Measurements from ENCODE around the gene TSHZ1. TPM values are rescaled to one million over a fixed set of nuclear protein-coding genes. Genes with fewer than 3 reads are reported as not detected.

TSHZ1 gene
- total RNA-seq, 2 experiments from 2014 or later: 18.2 to 19.0 TPM

- POLR2A ChIA-PET: no interaction called here
- Mint-ChIP-seq H3K27ac (no peak overlapping the region), H3K27me3 (no peaks in the 10 kb centered on the region), H3K36me3 (ENCODE audit: low read depth) (no peaks in the 10 kb centered on the region), H3K4me3 (no peak overlapping the region), H3K9me3 (no peaks in the 10 kb centered on the region), H3K4me1 (peaks cover 19% of the 10 kb centered on the region)
- CTCF ChIA-PET: no interaction called here
- DNase-seq: no peak
Observed at GRCh38 chr18:75253043-75253442, 42.4 kb downstream of the TSHZ1 start.

GRCh38 chr18:75253784-75254183 is 43.2 kb downstream of the TSHZ1 start:
- no peak overlapping the region for H3K27ac Mint-ChIP-seq
- H3K27me3 Mint-ChIP-seq: no peaks in the 10 kb centered on the region
- no peaks in the 10 kb centered on the region for H3K9me3 Mint-ChIP-seq
- DNase-seq: no peak
- POLR2A ChIA-PET: no interaction called here
- no peak overlapping the region for H3K4me3 Mint-ChIP-seq
- CTCF ChIA-PET: no interaction called here
- H3K36me3 Mint-ChIP-seq (ENCODE audit: low read depth): no peaks in the 10 kb centered on the region
- H3K4me1 Mint-ChIP-seq: peaks cover 12% of the 10 kb centered on the region

GRCh38 chr18:75255094-75255493 is 44.5 kb downstream of the TSHZ1 start:
- Mint-ChIP-seq H3K36me3 (ENCODE audit: low read depth) (no peaks in the 10 kb centered on the region), H3K4me1 (peaks cover 3% of the 10 kb centered on the region), H3K4me3 (no peak overlapping the region), H3K27ac (no peak overlapping the region), H3K9me3 (no peaks in the 10 kb centered on the region), H3K27me3 (no peaks in the 10 kb centered on the region)
- DNase-seq: no peak
- ChIA-PET CTCF (interaction anchor here (1.4 kb wide), 1 partner anchor 224 kb away, joined by 5 read pairs; no protein-coding TSS in a partner anchor), POLR2A (no interaction called here)

GRCh38 chr18:75256376-75256775 is 45.8 kb downstream of the TSHZ1 start:
- peaks cover 10% of the 10 kb centered on the region for H3K4me1 Mint-ChIP-seq
- no peak overlapping the region for H3K27ac Mint-ChIP-seq
- POLR2A ChIA-PET: no interaction called here
- CTCF ChIA-PET: interaction anchor here (1.4 kb wide), 1 partner anchor 223 kb away, joined by 5 read pairs; no protein-coding TSS in a partner anchor
- no peak overlapping the region for H3K4me3 Mint-ChIP-seq
- no peak for DNase-seq
- H3K27me3 Mint-ChIP-seq: no peaks in the 10 kb centered on the region
- no peaks in the 10 kb centered on the region for H3K36me3 Mint-ChIP-seq (ENCODE audit: low read depth)
- no peaks in the 10 kb centered on the region for H3K9me3 Mint-ChIP-seq

GRCh38 chr18:75257605-75258004 is 47.0 kb downstream of the TSHZ1 start:
- CTCF ChIA-PET: no interaction called here
- DNase-seq: no peak
- POLR2A ChIA-PET: no interaction called here
- no peaks in the 10 kb centered on the region for H3K27me3 Mint-ChIP-seq
- H3K9me3 Mint-ChIP-seq: no peaks in the 10 kb centered on the region
- H3K36me3 Mint-ChIP-seq (ENCODE audit: low read depth): no peaks in the 10 kb centered on the region
- H3K4me1 Mint-ChIP-seq: peaks cover 19% of the 10 kb centered on the region
- no peak overlapping the region for H3K4me3 Mint-ChIP-seq
- no peak overlapping the region for H3K27ac Mint-ChIP-seq

GRCh38 chr18:75261430-75262223 is 51.0 kb downstream of the TSHZ1 start:
- POLR2A ChIA-PET: interaction anchor here (1.2 to 2.4 kb wide), 3 partner anchors 51 to 103 kb away, joined by 3 to 7 read pairs (median 5); partner anchors contain the start of genes PTGR3 and TSHZ1
- Mint-ChIP-seq H3K4me3 (no peak overlapping the region), H3K36me3 (ENCODE audit: low read depth) (no peaks in the 10 kb centered on the region), H3K27me3 (no peaks in the 10 kb centered on the region), H3K27ac (peak overlapping the region; percentile 65), H3K9me3 (no peaks in the 10 kb centered on the region), H3K4me1 (peaks cover 22% of the 10 kb centered on the region)
- CTCF ChIA-PET: interaction anchor here (1.3 kb wide), 1 partner anchor 13 kb away, joined by 3 read pairs; no protein-coding TSS in a partner anchor
- DNase-seq: no peak

- CTCF ChIA-PET: no interaction called here
- no peak overlapping the region for H3K4me3 Mint-ChIP-seq
- no peaks in the 10 kb centered on the region for H3K36me3 Mint-ChIP-seq (ENCODE audit: low read depth)
- no peak for DNase-seq
- POLR2A ChIA-PET: interaction anchor here (1.2 to 2.4 kb wide), 3 partner anchors 52 to 102 kb away, joined by 3 to 7 read pairs (median 5); partner anchors contain the start of genes PTGR3 and TSHZ1
- peaks cover 25% of the 10 kb centered on the region for H3K4me1 Mint-ChIP-seq
- no peaks in the 10 kb centered on the region for H3K27me3 Mint-ChIP-seq
- H3K9me3 Mint-ChIP-seq: no peaks in the 10 kb centered on the region
- H3K27ac Mint-ChIP-seq: peak overlapping the region; percentile 33
Observed at GRCh38 chr18:75262511-75262910, 51.9 kb downstream of the TSHZ1 start.

- H3K27me3 Mint-ChIP-seq: no peaks in the 10 kb centered on the region
Observed at GRCh38 chr18:75264195-75264594, 53.6 kb downstream of the TSHZ1 start.

GRCh38 chr18:75264926-75265597 is 54.5 kb downstream of the TSHZ1 start:
- Mint-ChIP-seq H3K9me3 (no peaks in the 10 kb centered on the region), H3K27me3 (no peaks in the 10 kb centered on the region), H3K27ac (no peak overlapping the region), H3K36me3 (ENCODE audit: low read depth) (no peaks in the 10 kb centered on the region), H3K4me3 (no peak overlapping the region), H3K4me1 (peaks cover 27% of the 10 kb centered on the region)
- DNase-seq: no peak
- ChIA-PET POLR2A (no interaction called here), CTCF (interaction anchor here (0.7 kb wide), 1 partner anchor 137 kb away, joined by 4 read pairs; no protein-coding TSS in a partner anchor)

More at GRCh38 chr18:75264195-75264594, 53.6 kb downstream of the TSHZ1 start:
- DNase-seq: no peak
- Mint-ChIP-seq H3K27ac (no peak overlapping the region), H3K4me3 (no peak overlapping the region), H3K9me3 (no peaks in the 10 kb centered on the region), H3K36me3 (ENCODE audit: low read depth) (no peaks in the 10 kb centered on the region), H3K4me1 (peaks cover 27% of the 10 kb centered on the region)
- CTCF ChIA-PET: interaction anchor here (0.7 kb wide), 1 partner anchor 138 kb away, joined by 4 read pairs; no protein-coding TSS in a partner anchor
- POLR2A ChIA-PET: no interaction called here

- Mint-ChIP-seq H3K36me3 (ENCODE audit: low read depth) (no peaks in the 10 kb centered on the region), H3K9me3 (no peaks in the 10 kb centered on the region), H3K4me1 (peaks cover 24% of the 10 kb centered on the region), H3K27me3 (no peaks in the 10 kb centered on the region), H3K27ac (no peak overlapping the region), H3K4me3 (no peak overlapping the region)
- CTCF ChIA-PET: no interaction called here
- POLR2A ChIA-PET: interaction anchor here (1.0 kb wide), 1 partner anchor 15 kb away, joined by 3 read pairs; no protein-coding TSS in a partner anchor
- no peak for DNase-seq
Observed at GRCh38 chr18:75265872-75266271, 55.3 kb downstream of the TSHZ1 start.

GRCh38 chr18:75267643-75268363 is 57.2 kb downstream of the TSHZ1 start:
- DNase-seq: no peak
- no peaks in the 10 kb centered on the region for H3K36me3 Mint-ChIP-seq (ENCODE audit: low read depth)
- H3K4me1 Mint-ChIP-seq: peaks cover 7% of the 10 kb centered on the region
- H3K27me3 Mint-ChIP-seq: no peaks in the 10 kb centered on the region
- ChIA-PET POLR2A (no interaction called here), CTCF (no interaction called here)
- no peak overlapping the region for H3K27ac Mint-ChIP-seq
- H3K4me3 Mint-ChIP-seq: no peak overlapping the region
- no peaks in the 10 kb centered on the region for H3K9me3 Mint-ChIP-seq

- CTCF ChIA-PET: no interaction called here
- Mint-ChIP-seq H3K27ac (no peak overlapping the region), H3K4me1 (peaks cover 6% of the 10 kb centered on the region), H3K4me3 (no peak overlapping the region), H3K27me3 (no peaks in the 10 kb centered on the region), H3K9me3 (no peaks in the 10 kb centered on the region), H3K36me3 (ENCODE audit: low read depth) (no peaks in the 10 kb centered on the region)
- POLR2A ChIA-PET: no interaction called here
- no peak for DNase-seq
Observed at GRCh38 chr18:75268364-75268646, 57.7 kb downstream of the TSHZ1 start.

GRCh38 chr18:75269124-75269680 is 58.6 kb downstream of the TSHZ1 start:
- H3K9me3 Mint-ChIP-seq: no peaks in the 10 kb centered on the region
- CTCF ChIA-PET: no interaction called here
- no peak overlapping the region for H3K4me3 Mint-ChIP-seq
- POLR2A ChIA-PET: no interaction called here
- peaks cover 6% of the 10 kb centered on the region for H3K4me1 Mint-ChIP-seq
- no peak overlapping the region for H3K27ac Mint-ChIP-seq
- H3K36me3 Mint-ChIP-seq (ENCODE audit: low read depth): no peaks in the 10 kb centered on the region
- H3K27me3 Mint-ChIP-seq: no peaks in the 10 kb centered on the region
- DNase-seq: no peak
